Parathyroid adenoma (tissue), 2 donors: ENCODE results near the gene ACP6.

Experiments
- H2AFZ ChIP-seq: fragments of 300-600 bp; sonication (generic); one replicate; pipeline ENCODE4 v1.7.0; 2017; ENCODE audit warnings: antibody characterized with exemption, mild to moderate bottlenecking
- H3K27ac ChIP-seq: fragments of 300-600 bp; sonication (generic); one replicate; pipeline ENCODE4 v1.7.0; 2017
- H3K27me3 ChIP-seq: fragments of 300-600 bp; sonication (generic); one replicate; pipeline ENCODE4 v1.7.0; 2017; ENCODE audit warnings: low read length; ENCODE audit not compliant: control insufficient read depth, insufficient read depth
- H3K36me3 ChIP-seq: fragments of 300-600 bp; sonication (generic); one replicate; pipeline ENCODE4 v1.7.0; 2017; ENCODE audit warnings: low read length; ENCODE audit not compliant: control insufficient read depth, insufficient read depth
- H3K4me1 ChIP-seq: fragments of 300-600 bp; sonication (generic); one replicate; pipeline ENCODE4 v1.7.0; 2017; ENCODE audit warnings: control low read depth
- H3K4me2 ChIP-seq: fragments of 300-600 bp; sonication (generic); one replicate; pipeline ENCODE4 v1.7.0; 2017; ENCODE audit warnings: low read length
- H3K4me3 ChIP-seq: fragments of 300-600 bp; sonication (generic); one replicate; pipeline ENCODE4 v1.7.0; 2017; ENCODE audit warnings: low read depth, low read length
- H3K79me2 ChIP-seq: fragments of 300-600 bp; sonication (generic); one replicate; pipeline ENCODE4 v1.7.0; 2017; ENCODE audit warnings: control low read depth
- H3K9ac ChIP-seq: fragments of 300-600 bp; sonication (generic); one replicate; pipeline ENCODE4 v1.7.0; 2017; ENCODE audit warnings: mild to moderate bottlenecking
- H3K9me3 ChIP-seq: fragments of 300-600 bp; sonication (generic); one replicate; pipeline ENCODE4 v1.7.0; 2017; ENCODE audit warnings: low read length; ENCODE audit not compliant: control insufficient read depth
- TF ChIP-seq, protein P1 (sequence below): fragments of 300-600 bp; sonication (generic); IDR thresholded peaks from one replicate; pipeline ENCODE4 v1.7.0; 2017; ENCODE audit warnings: antibody characterized with exemption, mild to moderate bottlenecking
- donor health status: primary hyperparathyroidism.

Gene ACP6

DNA sequence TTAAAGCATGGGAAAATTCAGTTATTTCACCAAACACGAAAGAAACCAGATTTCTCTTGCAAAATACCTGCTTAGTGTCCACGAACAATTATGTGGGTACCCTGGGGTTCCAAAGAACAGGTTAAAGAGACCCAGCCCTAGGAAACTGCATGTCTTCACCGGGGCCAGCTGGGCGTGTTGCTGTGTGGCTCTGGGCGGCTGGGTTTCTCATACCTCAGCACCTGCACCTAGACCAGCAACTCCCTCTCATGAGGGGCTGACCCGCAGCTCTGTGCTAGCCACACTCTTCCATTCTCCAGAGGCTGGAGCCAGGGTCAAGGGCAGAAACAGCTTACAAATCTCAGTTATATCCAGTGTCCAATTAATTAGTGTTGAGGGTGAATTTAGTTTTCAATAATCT, 40.3 kb downstream of the ACP6 start:
- Histone ChIP-seq H3K9me3 (no peaks in the 10 kb centered on the region), H3K4me2 (peak overlapping the region; percentile 61), H3K4me3 (no peak overlapping the region), H2AFZ (peak overlapping the region; percentile 17), H3K4me1 (peaks cover 10% of the 10 kb centered on the region), H3K79me2 (no peaks in the 10 kb centered on the region), H3K36me3 (no peaks in the 10 kb centered on the region), H3K9ac (no peak overlapping the region), H3K27me3 (no peaks in the 10 kb centered on the region), H3K27ac (peak overlapping the region; percentile 78)
- TF ChIP-seq, protein P1, sequence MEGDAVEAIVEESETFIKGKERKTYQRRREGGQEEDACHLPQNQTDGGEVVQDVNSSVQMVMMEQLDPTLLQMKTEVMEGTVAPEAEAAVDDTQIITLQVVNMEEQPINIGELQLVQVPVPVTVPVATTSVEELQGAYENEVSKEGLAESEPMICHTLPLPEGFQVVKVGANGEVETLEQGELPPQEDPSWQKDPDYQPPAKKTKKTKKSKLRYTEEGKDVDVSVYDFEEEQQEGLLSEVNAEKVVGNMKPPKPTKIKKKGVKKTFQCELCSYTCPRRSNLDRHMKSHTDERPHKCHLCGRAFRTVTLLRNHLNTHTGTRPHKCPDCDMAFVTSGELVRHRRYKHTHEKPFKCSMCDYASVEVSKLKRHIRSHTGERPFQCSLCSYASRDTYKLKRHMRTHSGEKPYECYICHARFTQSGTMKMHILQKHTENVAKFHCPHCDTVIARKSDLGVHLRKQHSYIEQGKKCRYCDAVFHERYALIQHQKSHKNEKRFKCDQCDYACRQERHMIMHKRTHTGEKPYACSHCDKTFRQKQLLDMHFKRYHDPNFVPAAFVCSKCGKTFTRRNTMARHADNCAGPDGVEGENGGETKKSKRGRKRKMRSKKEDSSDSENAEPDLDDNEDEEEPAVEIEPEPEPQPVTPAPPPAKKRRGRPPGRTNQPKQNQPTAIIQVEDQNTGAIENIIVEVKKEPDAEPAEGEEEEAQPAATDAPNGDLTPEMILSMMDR = no peak

- no peaks in the 10 kb centered on the region for H3K9me3 ChIP-seq
- no peak overlapping the region for H2AFZ ChIP-seq
- peaks cover 10% of the 10 kb centered on the region for H3K4me1 ChIP-seq
- H3K9ac ChIP-seq = no peak overlapping the region
- H3K27ac ChIP-seq = no peak overlapping the region
- no peaks in the 10 kb centered on the region for H3K79me2 ChIP-seq
- H3K4me2 ChIP-seq = no peak overlapping the region
- H3K36me3 ChIP-seq = no peaks in the 10 kb centered on the region
- TF ChIP-seq, protein P1 = no peak
- no peaks in the 10 kb centered on the region for H3K27me3 ChIP-seq
- H3K4me3 ChIP-seq = no peak overlapping the region
These were observed 41.9 kb downstream of the ACP6 start for GRCh38 chr1:147628441-147628840.

DNA sequence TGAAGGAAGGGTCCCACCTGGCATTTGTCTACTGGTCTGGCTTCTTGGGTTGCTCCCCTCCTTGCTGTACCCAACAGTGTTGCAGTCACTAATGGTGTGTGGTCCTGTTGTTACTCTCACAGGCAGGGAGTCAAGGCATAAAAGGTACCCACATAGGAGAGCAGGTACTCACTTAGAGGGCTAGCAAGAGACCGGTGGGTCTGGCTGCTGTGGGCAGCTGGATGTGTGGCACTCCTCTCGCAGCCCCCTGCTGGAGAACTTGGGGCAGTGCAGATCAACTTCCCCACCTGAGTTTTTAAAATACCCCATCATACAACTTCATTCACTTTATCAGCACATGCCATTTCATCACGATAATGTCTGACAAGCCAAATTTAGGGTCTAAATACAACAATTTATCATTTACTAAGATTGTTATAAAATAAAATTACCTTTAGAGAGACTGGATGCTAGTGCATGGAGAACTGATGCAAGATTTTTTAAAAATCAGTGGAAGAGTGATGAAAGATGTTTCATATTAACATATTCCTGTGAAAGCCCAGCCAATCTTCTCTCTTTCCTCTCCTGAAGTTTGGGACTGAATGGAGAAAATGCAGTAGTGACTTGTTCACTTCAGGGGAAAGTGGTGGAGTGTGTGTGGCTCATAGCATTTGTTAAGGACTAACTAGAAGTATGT, 42.8 kb downstream of the ACP6 start:
- Histone ChIP-seq H3K4me2 (no peak overlapping the region), H3K27ac (no peak overlapping the region), H3K27me3 (no peaks in the 10 kb centered on the region), H3K4me3 (no peak overlapping the region), H2AFZ (no peak overlapping the region), H3K36me3 (no peaks in the 10 kb centered on the region), H3K9ac (no peak overlapping the region), H3K4me1 (peaks cover 10% of the 10 kb centered on the region), H3K9me3 (no peaks in the 10 kb centered on the region), H3K79me2 (no peaks in the 10 kb centered on the region)
- TF ChIP-seq, protein P1 = peak; percentile 67

- TF ChIP-seq, protein P1 = no peak
- Histone ChIP-seq H3K27ac (no peak overlapping the region), H3K9ac (no peak overlapping the region), H3K4me2 (no peak overlapping the region), H3K27me3 (no peaks in the 10 kb centered on the region), H3K36me3 (no peaks in the 10 kb centered on the region), H3K4me3 (no peak overlapping the region), H3K79me2 (no peaks in the 10 kb centered on the region), H2AFZ (no peak overlapping the region), H3K4me1 (peaks cover 10% of the 10 kb centered on the region), H3K9me3 (no peaks in the 10 kb centered on the region)
These were observed 43.6 kb downstream of the ACP6 start for GRCh38 chr1:147626739-147627138.

DNA sequence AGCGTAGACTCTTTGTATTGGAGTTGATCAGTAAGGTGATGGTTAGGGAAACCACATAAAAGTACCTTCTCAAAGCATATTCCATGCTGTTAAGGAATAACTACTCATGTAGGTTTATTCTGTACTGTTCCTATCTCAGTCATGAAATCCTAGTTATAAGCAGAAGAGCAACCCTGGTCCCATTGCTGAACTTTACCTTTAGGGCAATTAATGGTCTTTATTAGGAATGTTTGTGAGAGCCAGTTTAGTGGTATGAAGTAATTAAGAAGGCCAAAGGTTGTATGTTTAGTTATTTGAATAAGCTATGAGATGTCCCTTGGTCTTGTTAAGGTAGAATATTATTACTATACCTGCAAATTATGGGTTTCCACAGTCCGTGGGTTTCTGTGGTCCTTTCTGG, 44.0 kb downstream of the ACP6 start:
- peaks cover 10% of the 10 kb centered on the region for H3K4me1 ChIP-seq
- no peak overlapping the region for H3K4me2 ChIP-seq
- H3K9me3 ChIP-seq = no peaks in the 10 kb centered on the region
- H3K36me3 ChIP-seq = no peaks in the 10 kb centered on the region
- no peaks in the 10 kb centered on the region for H3K27me3 ChIP-seq
- H2AFZ ChIP-seq = no peak overlapping the region
- no peak overlapping the region for H3K27ac ChIP-seq
- H3K79me2 ChIP-seq = no peaks in the 10 kb centered on the region
- no peak overlapping the region for H3K9ac ChIP-seq
- TF ChIP-seq, protein P1 = no peak
- no peak overlapping the region for H3K4me3 ChIP-seq
